ENCODE results near the gene ASZ1. TPM values are rescaled to one million over a fixed set of nuclear protein-coding genes. Genes with fewer than 3 reads are reported as not detected.

ASZ1 gene
- total RNA-seq, 1 experiment from 2014 or later, result not detected

DNA sequence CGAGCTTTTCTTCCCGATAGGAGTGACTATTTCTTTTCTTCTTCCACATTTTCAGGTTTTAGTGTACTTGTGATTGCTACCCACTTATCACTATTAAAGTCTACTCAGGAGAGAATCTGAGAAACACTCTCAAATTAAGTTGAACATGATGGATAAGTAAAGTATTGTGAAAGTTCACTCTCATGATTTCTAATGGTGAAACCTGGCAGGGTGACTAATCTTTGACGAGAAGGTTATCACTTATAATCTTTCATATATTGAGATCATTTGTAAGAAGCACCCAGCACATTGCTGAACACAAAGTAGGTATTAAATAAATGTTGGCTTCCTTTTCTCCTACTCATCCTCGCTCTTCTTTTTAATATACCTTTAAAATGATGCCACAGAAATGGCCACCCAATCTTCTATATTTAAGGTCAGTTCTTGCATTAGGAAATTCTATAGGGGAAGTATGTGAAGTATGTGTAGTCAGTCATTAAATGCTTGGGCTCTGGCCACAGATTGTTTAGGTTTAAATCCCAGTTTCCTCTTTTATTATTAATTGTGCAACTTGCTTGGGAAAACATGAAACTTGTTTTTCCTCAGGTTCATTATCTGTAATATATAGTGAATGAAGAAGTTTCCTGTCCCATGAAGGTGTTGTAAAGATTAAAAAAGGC lies 49.4 kb upstream of the ASZ1 start:
- no TSS peak for BruUV-seq (replicated peaks)
- DNase-seq (ENCODE audit: low read depth, low spot score) (no peak), ATAC-seq (no peak)
- intact Hi-C loops (cut with micrococcal nuclease; ENCODE audit: unreplicated experiment) (no loop called here), in situ Hi-C loops (cut with HindIII; ENCODE audit: low pct_unique_long_range_greater_than_20kb, low sequenced_read_pairs) (no loop called here)
- TF ChIP-seq, protein P1, sequence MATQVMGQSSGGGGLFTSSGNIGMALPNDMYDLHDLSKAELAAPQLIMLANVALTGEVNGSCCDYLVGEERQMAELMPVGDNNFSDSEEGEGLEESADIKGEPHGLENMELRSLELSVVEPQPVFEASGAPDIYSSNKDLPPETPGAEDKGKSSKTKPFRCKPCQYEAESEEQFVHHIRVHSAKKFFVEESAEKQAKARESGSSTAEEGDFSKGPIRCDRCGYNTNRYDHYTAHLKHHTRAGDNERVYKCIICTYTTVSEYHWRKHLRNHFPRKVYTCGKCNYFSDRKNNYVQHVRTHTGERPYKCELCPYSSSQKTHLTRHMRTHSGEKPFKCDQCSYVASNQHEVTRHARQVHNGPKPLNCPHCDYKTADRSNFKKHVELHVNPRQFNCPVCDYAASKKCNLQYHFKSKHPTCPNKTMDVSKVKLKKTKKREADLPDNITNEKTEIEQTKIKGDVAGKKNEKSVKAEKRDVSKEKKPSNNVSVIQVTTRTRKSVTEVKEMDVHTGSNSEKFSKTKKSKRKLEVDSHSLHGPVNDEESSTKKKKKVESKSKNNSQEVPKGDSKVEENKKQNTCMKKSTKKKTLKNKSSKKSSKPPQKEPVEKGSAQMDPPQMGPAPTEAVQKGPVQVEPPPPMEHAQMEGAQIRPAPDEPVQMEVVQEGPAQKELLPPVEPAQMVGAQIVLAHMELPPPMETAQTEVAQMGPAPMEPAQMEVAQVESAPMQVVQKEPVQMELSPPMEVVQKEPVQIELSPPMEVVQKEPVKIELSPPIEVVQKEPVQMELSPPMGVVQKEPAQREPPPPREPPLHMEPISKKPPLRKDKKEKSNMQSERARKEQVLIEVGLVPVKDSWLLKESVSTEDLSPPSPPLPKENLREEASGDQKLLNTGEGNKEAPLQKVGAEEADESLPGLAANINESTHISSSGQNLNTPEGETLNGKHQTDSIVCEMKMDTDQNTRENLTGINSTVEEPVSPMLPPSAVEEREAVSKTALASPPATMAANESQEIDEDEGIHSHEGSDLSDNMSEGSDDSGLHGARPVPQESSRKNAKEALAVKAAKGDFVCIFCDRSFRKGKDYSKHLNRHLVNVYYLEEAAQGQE (IDR thresholded peaks at IDR 0.05; ENCODE audit: insufficient read depth in 1 of 2, low read depth in 2 of 2, low read length in 1 of 2), result no peak
- no peak for TF ChIP-seq SIN3A (IDR thresholded peaks at IDR 0.05; ENCODE audit: borderline replicate concordance, insufficient read depth, low read depth, low read length)
- TF ChIP-seq, protein P2, sequence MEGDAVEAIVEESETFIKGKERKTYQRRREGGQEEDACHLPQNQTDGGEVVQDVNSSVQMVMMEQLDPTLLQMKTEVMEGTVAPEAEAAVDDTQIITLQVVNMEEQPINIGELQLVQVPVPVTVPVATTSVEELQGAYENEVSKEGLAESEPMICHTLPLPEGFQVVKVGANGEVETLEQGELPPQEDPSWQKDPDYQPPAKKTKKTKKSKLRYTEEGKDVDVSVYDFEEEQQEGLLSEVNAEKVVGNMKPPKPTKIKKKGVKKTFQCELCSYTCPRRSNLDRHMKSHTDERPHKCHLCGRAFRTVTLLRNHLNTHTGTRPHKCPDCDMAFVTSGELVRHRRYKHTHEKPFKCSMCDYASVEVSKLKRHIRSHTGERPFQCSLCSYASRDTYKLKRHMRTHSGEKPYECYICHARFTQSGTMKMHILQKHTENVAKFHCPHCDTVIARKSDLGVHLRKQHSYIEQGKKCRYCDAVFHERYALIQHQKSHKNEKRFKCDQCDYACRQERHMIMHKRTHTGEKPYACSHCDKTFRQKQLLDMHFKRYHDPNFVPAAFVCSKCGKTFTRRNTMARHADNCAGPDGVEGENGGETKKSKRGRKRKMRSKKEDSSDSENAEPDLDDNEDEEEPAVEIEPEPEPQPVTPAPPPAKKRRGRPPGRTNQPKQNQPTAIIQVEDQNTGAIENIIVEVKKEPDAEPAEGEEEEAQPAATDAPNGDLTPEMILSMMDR (IDR thresholded peaks at IDR 0.05), result no peak
- no peak for TF ChIP-seq TCF7L2 (IDR thresholded peaks at IDR 0.05; ENCODE audit: low read depth, low read length)
- no peak for TF ChIP-seq POLR2AphosphoS5 (IDR thresholded peaks at IDR 0.05; ENCODE audit: low read depth, low read length)
- Histone ChIP-seq H3K4me1 (ENCODE audit: control insufficient read depth, insufficient read depth, low read length) (peaks cover 6% of the 10 kb centered on the region; the same call in 1 of the 2 replicates), H3K36me3 (ENCODE audit: control insufficient read depth, insufficient read depth, low read length) (no peaks in the 10 kb centered on the region; the same call in 1 of the 2 replicates), H3K27me3 (ENCODE audit: control insufficient read depth, insufficient read depth, low read length) (peaks cover 45% of the 10 kb centered on the region), H3K4me3 (ENCODE audit: low read depth in 2 of 2, low read length in 2 of 2) (no peak overlapping the region), H3K9me3 (ENCODE audit: control insufficient read depth, insufficient read depth, low read depth, low read length) (no peaks in the 10 kb centered on the region), H3K27ac (ENCODE audit: low read length) (no peak overlapping the region)
- ChIA-PET CTCF (no interaction called here), POLR2A (no interaction called here)

DNA sequence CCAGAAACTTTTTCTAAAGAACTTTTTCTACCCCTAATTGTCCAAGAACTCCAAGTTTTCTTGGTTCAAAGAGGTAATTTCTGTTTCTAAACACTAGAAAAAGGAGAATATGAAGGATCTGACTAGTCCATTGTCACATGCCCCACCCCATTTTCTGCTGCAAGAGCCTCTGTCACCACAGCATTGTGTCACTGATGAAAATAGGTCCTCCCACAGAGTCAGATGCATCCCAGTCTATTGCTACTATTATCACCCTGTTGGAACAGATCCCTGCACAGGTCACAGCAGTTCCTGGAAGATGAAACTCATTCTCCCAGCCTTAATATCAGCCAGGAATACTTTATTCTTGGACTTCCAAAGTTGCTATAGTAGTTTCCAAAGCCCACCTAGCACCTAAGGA lies 45.0 kb upstream of the ASZ1 start:
- Histone ChIP-seq H3K4me3 (ENCODE audit: low read depth in 2 of 2, low read length in 2 of 2) (no peak overlapping the region), H3K9me3 (ENCODE audit: control insufficient read depth, insufficient read depth, low read depth, low read length) (no peaks in the 10 kb centered on the region), H3K27me3 (ENCODE audit: control insufficient read depth, insufficient read depth, low read length) (peaks cover 6% of the 10 kb centered on the region), H3K27ac (ENCODE audit: low read length) (no peak overlapping the region), H3K36me3 (ENCODE audit: control insufficient read depth, insufficient read depth, low read length) (no peaks in the 10 kb centered on the region), H3K4me1 (ENCODE audit: control insufficient read depth, insufficient read depth, low read length) (no peaks in the 10 kb centered on the region)
- no TSS peak for BruUV-seq (replicated peaks)
- ChIA-PET CTCF (no interaction called here), POLR2A (no interaction called here)
- ATAC-seq (no peak), DNase-seq (ENCODE audit: low read depth, low spot score) (no peak)
- TF ChIP-seq, protein P2 (IDR thresholded peaks at IDR 0.05), result no peak
- no peak for TF ChIP-seq POLR2AphosphoS5 (IDR thresholded peaks at IDR 0.05; ENCODE audit: low read depth, low read length)
- TF ChIP-seq SIN3A (IDR thresholded peaks at IDR 0.05; ENCODE audit: borderline replicate concordance, insufficient read depth, low read depth, low read length), result no peak
- TF ChIP-seq, protein P1 (IDR thresholded peaks at IDR 0.05; ENCODE audit: insufficient read depth in 1 of 2, low read depth in 2 of 2, low read length in 1 of 2), result no peak
- TF ChIP-seq TCF7L2 (IDR thresholded peaks at IDR 0.05; ENCODE audit: low read depth, low read length), result no peak
- intact Hi-C loops (cut with micrococcal nuclease; ENCODE audit: unreplicated experiment), result no loop called here
- in situ Hi-C loops (cut with HindIII; ENCODE audit: low pct_unique_long_range_greater_than_20kb, low sequenced_read_pairs), result no loop called here

Measured in Panc1 (cell line).